ENCODE data around the gene ANXA3. TPM values are rescaled to one million over a fixed set of nuclear protein-coding genes. Genes with fewer than 3 reads are reported as not detected.
A peak's percentile ranks its signal among the peaks of the same experiment; 100 is the strongest.

The ANXA3 gene
- total RNA-seq, 3 donors from 2014 or later, result 24.4 to 46.4 (median 35.5) TPM

DNA sequence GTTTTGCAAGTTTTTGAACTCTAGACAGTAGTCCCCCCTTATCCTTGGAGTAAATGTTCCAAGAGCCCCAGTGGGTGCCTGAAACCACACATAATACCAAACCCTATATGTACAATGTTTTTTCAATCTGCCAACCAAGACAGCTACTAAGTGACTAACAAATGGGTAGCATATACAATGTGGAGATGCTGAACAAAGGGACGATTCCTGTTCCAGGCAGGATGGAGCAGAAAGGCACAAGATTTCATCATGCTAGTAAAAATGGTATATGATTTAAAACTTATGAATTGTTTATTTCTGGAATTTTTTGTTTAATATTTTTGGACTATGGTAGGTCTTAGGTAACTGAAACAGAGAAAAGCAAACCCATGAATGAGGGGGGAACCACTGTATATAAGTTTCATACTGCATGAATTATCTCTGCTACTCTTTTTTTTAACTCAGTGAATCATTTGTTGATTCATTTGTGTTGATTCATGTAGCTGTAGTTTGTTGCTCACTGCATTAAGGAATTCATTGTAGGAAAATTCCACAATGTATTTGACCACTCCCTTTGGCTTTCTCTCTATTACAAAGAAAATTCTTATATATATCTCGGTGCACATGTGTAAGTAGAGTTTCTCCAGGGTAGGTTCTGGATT is 21.9 kb upstream of the ANXA3 start:
- TF ChIP-seq, protein P1, sequence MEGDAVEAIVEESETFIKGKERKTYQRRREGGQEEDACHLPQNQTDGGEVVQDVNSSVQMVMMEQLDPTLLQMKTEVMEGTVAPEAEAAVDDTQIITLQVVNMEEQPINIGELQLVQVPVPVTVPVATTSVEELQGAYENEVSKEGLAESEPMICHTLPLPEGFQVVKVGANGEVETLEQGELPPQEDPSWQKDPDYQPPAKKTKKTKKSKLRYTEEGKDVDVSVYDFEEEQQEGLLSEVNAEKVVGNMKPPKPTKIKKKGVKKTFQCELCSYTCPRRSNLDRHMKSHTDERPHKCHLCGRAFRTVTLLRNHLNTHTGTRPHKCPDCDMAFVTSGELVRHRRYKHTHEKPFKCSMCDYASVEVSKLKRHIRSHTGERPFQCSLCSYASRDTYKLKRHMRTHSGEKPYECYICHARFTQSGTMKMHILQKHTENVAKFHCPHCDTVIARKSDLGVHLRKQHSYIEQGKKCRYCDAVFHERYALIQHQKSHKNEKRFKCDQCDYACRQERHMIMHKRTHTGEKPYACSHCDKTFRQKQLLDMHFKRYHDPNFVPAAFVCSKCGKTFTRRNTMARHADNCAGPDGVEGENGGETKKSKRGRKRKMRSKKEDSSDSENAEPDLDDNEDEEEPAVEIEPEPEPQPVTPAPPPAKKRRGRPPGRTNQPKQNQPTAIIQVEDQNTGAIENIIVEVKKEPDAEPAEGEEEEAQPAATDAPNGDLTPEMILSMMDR (IDR thresholded peaks at IDR 0.05), result no peak
- H3K9me3 ChIP-seq, result no peaks in the 10 kb centered on the region
- no peaks in the 10 kb centered on the region for H3K4me1 ChIP-seq (ENCODE audit: low read depth)
- intact Hi-C loops (cut with DNase I, micrococcal nuclease), result no loop called here
- H3K36me3 ChIP-seq (ENCODE audit: low read depth), result no peaks in the 10 kb centered on the region
- H3K4me3 ChIP-seq, result no peak overlapping the region
- DNase-seq, result no peak
- no peak for ATAC-seq

DNA sequence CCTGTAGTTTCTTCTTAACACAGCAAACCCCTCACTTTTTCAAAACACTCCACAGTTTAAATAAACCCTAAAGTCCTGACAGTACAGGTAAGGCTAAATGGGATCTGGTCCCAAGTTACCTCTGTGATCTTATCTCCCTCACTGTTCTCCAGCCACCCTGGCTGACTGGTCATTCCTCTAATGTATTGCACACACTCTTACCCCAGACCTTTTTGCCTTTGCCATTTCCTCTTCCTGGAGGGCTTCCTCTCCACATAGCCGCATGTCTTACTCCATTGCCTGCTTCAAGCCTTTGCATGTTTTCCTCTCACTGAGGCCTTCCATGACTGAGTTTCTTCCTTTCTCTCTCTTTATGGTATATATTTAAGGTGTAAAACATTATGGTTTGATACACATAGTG is 19.5 kb upstream of the ANXA3 start:
- no peak overlapping the region for H3K4me3 ChIP-seq
- no peaks in the 10 kb centered on the region for H3K4me1 ChIP-seq (ENCODE audit: low read depth)
- TF ChIP-seq, protein P1 (IDR thresholded peaks at IDR 0.05), result no peak
- ATAC-seq (peak; percentile 18), DNase-seq (no peak)
- intact Hi-C loops (cut with DNase I, micrococcal nuclease), result no loop called here
- no peaks in the 10 kb centered on the region for H3K36me3 ChIP-seq (ENCODE audit: low read depth)
- H3K9me3 ChIP-seq, result no peaks in the 10 kb centered on the region

DNA sequence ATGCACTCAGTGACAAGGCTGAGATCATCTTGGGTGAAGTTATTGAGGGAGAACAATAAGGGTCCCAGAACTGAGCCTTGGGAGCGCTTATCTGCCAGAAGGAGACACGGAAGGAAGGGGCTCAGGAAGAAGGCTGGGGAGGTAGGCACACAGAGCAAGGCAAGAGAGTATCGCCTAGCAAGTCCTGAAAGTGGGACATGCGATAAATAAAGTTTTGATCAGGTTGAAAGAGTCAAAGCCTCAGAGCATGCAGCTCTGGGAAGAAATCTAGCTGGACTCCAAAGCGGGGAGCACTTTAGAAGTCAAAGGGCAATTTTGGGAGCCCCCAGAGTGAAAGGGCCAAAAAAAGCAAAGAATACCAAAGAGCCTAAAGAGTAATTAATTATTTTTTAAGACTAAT is 17.7 kb upstream of the ANXA3 start:
- Histone ChIP-seq H3K36me3 (ENCODE audit: low read depth) (no peaks in the 10 kb centered on the region), H3K4me1 (ENCODE audit: low read depth) (no peaks in the 10 kb centered on the region), H3K4me3 (no peak overlapping the region), H3K9me3 (no peaks in the 10 kb centered on the region)
- intact Hi-C loops (cut with DNase I, micrococcal nuclease), result no loop called here
- no peak for DNase-seq
- TF ChIP-seq, protein P1 (IDR thresholded peaks at IDR 0.05), result no peak
- ATAC-seq, result no peak

DNA sequence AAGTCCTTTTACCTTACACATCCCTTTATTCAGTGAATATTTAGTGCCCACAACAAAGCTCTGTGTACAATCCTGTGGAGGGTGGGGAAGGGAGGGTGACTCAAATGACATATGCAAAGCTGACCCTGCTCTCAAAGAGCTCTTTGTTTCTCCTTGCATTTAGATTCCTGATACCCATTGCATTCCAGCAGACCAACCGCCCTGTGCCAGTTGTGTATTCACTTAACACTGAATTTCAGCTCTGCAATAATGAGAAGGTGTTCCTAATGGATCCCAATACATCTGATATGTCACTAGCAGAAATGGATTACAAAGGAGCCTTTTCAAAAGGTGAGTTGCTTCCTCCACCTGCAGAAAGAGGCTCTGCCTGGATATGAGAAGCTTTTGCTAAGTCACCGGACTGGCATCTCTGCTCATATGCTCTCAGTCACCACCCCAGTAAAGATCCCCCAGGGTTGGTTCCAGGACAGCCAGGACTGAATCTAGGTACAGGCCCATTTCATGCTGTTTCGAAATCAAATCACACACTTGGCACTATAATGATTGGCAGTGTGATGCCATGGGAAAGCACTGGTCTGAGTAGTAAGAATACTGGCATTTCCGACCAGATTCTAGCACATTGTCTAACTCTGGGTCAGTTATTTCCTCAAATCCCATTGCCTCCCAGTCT is 17.1 kb upstream of the ANXA3 start:
- TF ChIP-seq, protein P1 (IDR thresholded peaks at IDR 0.05), result no peak
- Histone ChIP-seq H3K4me3 (no peak overlapping the region), H3K4me1 (ENCODE audit: low read depth) (no peaks in the 10 kb centered on the region), H3K9me3 (no peaks in the 10 kb centered on the region), H3K36me3 (ENCODE audit: low read depth) (no peaks in the 10 kb centered on the region)
- intact Hi-C loops (cut with DNase I, micrococcal nuclease), result no loop called here
- DNase-seq (no peak), ATAC-seq (peak; percentile 55)

DNA sequence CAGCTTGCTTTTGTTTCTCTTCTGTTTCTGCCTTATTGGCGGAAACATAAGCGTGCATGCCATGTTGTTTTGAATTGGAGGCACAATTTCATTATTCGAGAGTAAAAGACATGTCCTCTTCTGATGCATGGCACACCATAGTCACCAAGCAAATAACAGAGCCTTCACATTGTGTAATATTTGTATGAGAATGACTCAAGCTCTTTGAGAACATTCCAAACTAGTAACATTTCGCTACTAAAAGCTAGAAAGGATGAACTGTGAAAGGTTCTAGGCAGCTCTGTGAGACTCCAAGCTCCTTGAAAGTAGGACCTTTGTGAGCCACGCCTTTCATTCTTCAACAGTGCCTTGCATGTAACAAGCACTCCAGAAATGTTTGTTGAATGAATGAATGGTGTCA is 9.2 kb upstream of the ANXA3 start:
- Histone ChIP-seq H3K4me3 (no peak overlapping the region), H3K4me1 (ENCODE audit: low read depth) (no peaks in the 10 kb centered on the region), H3K36me3 (ENCODE audit: low read depth) (no peaks in the 10 kb centered on the region), H3K9me3 (no peaks in the 10 kb centered on the region)
- intact Hi-C loops (cut with DNase I, micrococcal nuclease), result no loop called here
- ATAC-seq (no peak), DNase-seq (no peak)
- TF ChIP-seq, protein P1 (IDR thresholded peaks at IDR 0.05), result no peak

Measured in mucosa of descending colon (tissue), 3 donors.